IPS DF 19.7 (cell line): ENCODE measurements around the gene VSNL1.

ENCODE experiments used
- DNase-seq: peaks from one replicate; pipeline ENCODE4 v3.0.0-alpha.2; 2013; ENCODE audit warnings: low read depth, low spot score

Gene VSNL1

GRCh38 chr2:17644997-17645720 is 104.7 kb downstream of the VSNL1 start:
- no peak for DNase-seq

DNA sequence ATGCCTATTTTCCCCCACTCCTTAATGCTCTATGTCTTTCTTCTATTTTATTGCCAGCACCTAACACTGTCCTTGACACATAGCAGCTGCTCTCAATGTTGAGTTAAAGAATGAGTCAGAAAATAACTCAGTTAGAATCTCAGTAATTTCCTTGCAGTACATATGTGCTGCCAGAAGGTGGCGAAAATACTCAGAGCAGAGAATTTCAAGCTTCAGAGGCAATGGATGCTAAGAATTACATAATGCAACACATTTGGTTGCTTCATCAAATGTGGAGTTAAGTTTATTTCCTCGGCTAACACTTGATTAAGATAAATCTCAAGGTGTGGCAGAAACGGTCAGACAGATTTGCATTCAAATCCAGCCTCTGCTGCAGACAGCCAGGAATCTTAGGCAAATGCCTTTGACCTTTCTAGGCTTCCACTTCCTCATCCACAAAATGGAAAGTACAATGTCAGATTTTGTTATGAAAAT is 105.6 kb downstream of the VSNL1 start:
- no peak for DNase-seq

GRCh38 chr2:17646838-17647701 is 106.6 kb downstream of the VSNL1 start:
- no peak for DNase-seq

DNA sequence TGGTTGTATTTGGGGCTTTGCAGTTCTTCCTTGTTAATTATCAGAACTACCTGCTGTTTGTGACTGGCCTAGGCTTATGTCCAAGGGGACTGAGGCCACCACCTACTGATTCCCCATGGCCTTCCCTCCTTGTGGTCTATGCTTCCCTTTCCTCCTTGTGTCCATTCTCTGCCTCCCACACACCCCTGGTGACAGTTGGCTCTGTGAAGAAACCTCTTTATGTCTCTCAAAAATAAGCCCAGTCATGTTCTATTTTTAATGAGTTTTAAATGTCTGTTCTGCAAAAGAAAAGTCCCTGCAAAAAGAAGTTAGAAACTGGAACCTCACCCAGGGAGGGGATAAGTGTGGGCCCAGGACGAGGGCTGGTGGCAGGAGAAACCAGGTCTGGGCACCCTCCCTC is 108.1 kb downstream of the VSNL1 start:
- no peak for DNase-seq

DNA sequence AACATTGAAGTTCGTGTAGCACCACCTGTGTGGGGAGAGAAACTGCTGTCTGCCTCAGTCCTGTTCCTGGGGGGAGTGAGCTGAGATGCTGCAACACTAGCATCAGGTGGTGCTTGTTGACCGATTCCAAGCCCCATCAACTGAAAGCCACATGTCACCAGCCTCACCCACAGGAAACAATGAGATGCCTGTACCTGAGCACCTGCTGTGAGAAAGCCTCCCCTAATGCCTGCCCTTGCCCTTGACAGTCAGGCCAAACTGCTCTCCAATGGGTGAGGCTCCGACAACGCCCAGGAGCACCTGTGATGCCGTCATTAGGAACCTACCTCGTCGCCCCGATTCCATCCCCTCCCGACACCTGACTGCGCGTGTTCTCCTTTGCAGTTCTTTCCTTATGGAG is 108.5 kb downstream of the VSNL1 start:
- DNase-seq, result no peak

DNA sequence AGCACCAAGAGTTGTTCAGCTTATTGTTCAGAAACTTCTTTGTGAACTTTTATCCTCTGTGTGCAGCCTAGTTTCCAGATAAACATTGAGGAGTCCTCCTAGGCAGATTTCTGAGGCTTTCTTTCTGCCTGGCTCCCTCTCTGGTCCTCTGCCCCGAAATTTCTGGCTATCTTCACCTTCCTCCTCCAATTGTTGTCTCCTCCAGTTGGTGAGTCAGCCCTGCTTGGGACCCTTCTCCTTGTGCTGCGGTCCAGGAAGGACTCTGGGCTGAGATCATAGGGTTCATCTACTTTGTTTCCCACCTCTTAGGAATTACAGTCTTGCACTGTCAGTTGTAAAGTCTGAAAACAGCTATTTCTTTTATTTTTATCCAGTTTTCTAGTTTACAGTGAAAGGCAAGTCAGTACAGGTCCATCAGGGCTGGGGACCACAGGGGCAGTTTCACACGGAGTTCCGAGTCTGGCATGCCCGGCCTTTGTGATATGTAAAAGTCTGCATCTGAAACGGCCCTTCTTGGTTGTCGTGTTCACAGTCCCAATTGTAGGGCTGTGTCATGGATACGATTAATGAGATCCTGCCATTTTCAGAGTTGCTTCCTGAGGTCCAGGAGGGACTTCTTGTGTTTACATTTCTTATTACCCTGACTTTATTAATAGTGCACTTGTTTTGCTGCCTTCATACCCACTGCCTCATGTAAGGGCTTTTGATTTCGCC is 112.3 kb downstream of the VSNL1 start:
- DNase-seq, result no peak

GRCh38 chr2:17657759-17658158 is 117.3 kb downstream of the VSNL1 start:
- no peak for DNase-seq

DNA sequence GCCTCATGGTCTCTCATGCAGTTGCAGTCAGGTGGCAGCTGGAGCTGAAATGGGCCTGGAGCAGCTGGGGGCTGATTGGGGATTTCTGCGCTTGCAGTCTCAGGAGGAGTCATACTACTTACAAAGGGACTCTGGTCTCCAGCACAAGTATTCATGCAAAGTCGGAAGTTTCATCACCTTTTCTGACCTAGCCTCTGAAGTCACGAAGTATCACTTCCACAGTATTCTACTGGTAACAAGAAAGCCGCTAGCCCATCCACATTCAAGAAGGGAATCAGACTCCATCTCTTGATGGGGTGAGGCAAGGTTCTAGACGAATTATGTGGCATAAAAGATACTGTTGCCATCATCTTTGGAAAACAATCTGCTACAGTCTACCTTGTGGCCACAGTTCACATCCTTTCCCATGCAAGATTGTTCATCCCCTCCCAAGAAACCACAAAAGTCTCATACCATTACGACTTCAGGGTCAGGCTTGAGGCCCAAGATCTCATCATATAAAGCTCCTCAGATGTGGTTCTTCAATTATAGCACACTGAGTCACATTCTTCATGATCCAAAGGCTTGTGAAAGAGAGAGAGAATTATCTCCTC is 117.9 kb downstream of the VSNL1 start:
- DNase-seq, result no peak

- DNase-seq, result no peak
These were observed 119.7 kb downstream of the VSNL1 start for GRCh38 chr2:17660219-17660618.

- no peak for DNase-seq
These were observed 121.0 kb downstream of the VSNL1 start for GRCh38 chr2:17661460-17661859.

DNA sequence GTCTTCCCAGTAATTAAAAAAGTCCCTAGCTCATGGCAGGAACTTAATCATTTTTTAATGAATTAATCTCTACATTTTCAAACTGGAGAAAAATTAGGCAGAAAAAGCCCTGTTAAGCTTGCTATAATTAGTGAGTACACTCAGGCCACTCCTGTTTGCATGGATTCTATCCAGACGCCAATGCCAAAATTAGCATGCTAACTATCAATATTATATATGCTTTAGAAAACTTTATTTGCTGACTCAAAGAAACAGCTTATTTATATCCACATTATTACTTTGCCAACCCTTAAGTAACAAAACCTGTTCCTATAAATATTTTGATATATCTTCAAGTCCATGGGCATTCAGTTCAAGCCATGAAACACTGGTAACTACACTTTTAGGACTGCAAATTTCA is 122.2 kb downstream of the VSNL1 start:
- no peak for DNase-seq

DNA sequence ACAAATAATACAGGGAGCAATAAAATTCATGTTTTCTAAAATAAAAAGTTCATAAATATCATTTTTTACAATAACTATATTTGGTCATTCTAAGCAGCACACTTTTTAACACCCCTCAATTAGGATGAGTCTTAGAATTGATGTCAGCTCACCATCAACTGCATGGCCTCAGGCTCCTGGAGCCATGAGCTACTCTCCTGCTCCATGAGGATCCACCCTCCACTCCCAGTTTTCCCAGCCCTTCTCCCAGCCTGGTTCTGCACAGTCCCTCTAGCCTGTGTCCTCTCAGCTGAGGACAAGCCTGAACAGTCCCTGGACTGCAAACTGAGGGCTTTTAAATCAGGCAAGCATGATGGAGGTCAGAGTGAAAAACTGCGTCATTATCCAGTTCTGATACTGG is 124.0 kb downstream of the VSNL1 start:
- no peak for DNase-seq

DNA sequence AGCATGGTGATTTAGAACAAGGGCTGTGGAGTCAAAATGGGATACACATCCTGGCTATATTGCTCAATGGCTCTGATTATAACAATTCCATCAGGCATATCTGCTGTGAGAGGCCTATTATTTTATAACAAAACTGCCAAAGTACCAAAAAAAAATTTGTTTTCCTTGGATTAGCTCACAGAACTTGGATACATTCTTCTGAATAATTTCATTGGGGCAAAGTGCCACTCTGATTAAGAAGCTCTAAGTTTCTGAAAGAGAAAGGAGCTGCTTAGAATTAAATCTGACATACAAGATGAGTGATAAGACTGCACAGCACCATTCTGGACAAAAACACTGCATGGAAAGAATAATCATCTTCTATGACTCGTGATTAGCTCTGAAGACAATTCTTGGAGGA is 127.4 kb downstream of the VSNL1 start:
- DNase-seq, result no peak

GRCh38 chr2:17672583-17673317 is 132.3 kb downstream of the VSNL1 start:
- no peak for DNase-seq

- no peak for DNase-seq
These were observed 134.3 kb downstream of the VSNL1 start for GRCh38 chr2:17674817-17675216.

- no peak for DNase-seq
These were observed 139.6 kb downstream of the VSNL1 start for GRCh38 chr2:17680119-17680518.

DNA sequence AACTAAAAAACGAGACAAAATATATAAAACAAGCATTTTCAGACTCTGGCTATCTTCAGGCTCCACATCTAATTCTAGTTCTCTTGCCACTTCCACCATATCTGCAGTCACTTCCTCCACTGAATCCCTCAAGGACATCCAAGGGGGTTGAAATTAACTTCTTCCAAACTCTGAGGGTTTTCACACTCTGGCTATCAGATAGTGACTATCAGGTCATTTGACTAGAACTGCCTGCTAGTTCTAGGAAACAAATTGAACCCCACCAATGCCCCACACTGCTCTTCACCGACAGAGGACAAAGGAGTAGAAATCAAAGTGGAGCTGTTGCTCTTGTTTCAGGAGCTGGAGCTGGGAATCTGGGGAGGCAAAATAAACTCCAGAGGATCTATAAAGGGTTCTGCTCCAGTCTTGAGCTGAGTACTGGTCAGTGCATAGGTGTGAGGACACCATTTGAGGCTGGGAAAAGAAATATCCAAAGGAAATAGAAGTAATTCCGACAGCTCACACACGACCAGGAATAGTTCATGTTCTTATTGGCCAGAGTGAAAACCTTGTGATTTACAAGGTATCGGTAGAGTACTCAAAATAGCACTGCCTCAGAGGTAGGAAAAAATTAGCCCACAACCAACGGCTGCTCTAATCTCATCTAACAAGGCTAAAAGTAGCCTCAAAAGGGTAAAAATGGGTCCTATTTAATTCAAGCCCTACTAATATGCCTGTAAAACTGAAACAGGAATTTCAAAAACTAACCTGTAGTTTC is 141.8 kb downstream of the VSNL1 start:
- DNase-seq, result no peak

- DNase-seq, result no peak
These were observed 143.5 kb downstream of the VSNL1 start for GRCh38 chr2:17683981-17684380.

DNA sequence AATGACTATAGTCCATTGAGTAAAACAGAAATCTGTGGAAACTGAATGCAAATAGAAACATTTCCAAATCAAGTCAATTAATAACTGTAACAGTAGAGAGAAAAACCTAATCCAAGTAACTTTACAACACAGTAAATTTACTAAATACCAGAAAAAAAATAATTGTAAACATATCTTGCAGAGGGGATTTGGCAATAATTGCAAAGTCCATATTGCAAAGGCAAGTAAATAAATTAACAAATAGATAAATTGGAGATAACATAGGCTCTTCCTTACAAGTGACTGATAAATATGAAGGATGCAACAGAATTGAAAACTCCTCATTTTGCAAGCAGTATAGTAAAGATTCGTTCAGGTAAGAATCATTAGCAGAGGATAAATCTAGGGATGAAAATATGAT is 148.1 kb downstream of the VSNL1 start:
- DNase-seq, result no peak

DNA sequence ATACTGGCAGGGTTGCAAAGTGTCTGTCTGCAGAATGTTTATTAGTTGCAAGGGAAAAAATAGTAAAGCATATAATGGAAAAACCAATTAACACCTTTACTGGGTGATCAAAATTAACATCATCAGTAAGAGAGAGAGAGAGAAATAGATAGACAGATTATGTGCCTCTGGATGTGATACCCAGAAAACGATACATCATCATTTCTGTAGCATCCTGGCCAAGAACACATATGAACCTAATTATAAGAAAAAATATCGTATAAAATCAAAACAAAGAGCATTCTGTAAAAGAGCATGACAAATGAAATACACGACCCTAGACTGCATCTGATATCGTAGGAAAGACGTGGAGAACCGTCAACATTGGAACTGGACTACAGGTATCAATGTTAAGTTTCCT is 148.5 kb downstream of the VSNL1 start:
- DNase-seq, result no peak

- no peak for DNase-seq
These were observed 150.3 kb downstream of the VSNL1 start for GRCh38 chr2:17690776-17691175.
